ENCODE measurements around the gene POU2F3.

- TF ChIP-seq POLR2A (IDR thresholded peaks at IDR 0.05; ENCODE audit: low read length) (no peak), GATA1 (IDR thresholded peaks at IDR 0.05; ENCODE audit: low read depth, low read length) (no peak)
Measured at GRCh38 chr11:120358729-120359128, 118.8 kb downstream of the POU2F3 start.

Data from erythroblast (primary cell).